ENCODE results near the gene MET.

MET gene

DNA sequence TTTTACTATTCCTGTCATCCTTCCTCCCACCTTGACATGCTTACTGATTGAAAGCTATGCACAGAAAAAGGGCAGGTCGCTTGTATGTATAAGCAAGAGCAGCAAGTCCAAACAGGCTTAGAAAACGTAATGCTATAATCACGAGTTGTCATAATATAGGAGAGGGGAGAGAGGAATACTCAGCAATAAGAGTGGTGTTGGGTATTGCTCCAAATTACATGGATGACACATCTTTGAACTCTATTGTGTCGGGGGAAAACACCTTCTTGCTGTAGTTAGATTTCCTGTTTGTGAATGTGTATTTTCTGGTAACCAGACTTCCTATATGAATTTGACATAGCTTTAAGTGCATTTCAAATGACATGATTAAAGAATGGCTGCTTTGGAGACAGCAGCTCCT is 7.5 kb downstream of the MET start:
- WGBS, 2 experiments (ENCODE audit: insufficient coverage in 2 of 2) = 82 to 100% methylated on average over 3 of the region's 4 CpGs

GRCh38 chr7:116683786-116684185 is 11.8 kb downstream of the MET start:
- 94 to 100% methylated on average over 4 of the region's 4 CpGs for WGBS, 2 experiments (ENCODE audit: insufficient coverage in 2 of 2)
- Histone ChIP-seq H3K27ac (ENCODE audit: low read depth, low read length, severe bottlenecking) (no peak overlapping the region), H3K9me3 (ENCODE audit: control insufficient read depth, low read length) (no peaks in the 10 kb centered on the region), H3K36me3 (ENCODE audit: control insufficient read depth, insufficient read depth, low read length) (no peaks in the 10 kb centered on the region), H3K4me1 (ENCODE audit: control insufficient read depth, insufficient read depth, low read length, poor library complexity, severe bottlenecking) (peaks cover 4% of the 10 kb centered on the region), H3K4me3 (ENCODE audit: extremely low read depth, insufficient read depth, low read length, poor library complexity, severe bottlenecking) (no peak overlapping the region)

More for the DNA sequence above, 7.5 kb downstream of the MET start:
- Histone ChIP-seq H3K36me3 (ENCODE audit: control insufficient read depth, insufficient read depth, low read length) (no peaks in the 10 kb centered on the region), H3K4me3 (ENCODE audit: extremely low read depth, insufficient read depth, low read length, poor library complexity, severe bottlenecking) (no peak overlapping the region), H3K4me1 (ENCODE audit: control insufficient read depth, insufficient read depth, low read length, poor library complexity, severe bottlenecking) (no peaks in the 10 kb centered on the region), H3K27ac (ENCODE audit: low read depth, low read length, severe bottlenecking) (no peak overlapping the region), H3K9me3 (ENCODE audit: control insufficient read depth, low read length) (no peaks in the 10 kb centered on the region)

- peaks cover 4% of the 10 kb centered on the region for H3K4me1 ChIP-seq (ENCODE audit: control insufficient read depth, insufficient read depth, low read length, poor library complexity, severe bottlenecking)
- no peak overlapping the region for H3K27ac ChIP-seq (ENCODE audit: low read depth, low read length, severe bottlenecking)
- H3K9me3 ChIP-seq (ENCODE audit: control insufficient read depth, low read length) = no peaks in the 10 kb centered on the region
- H3K36me3 ChIP-seq (ENCODE audit: control insufficient read depth, insufficient read depth, low read length) = no peaks in the 10 kb centered on the region
- 73 to 92% methylated on average over 3 of the region's 3 CpGs for WGBS, 2 experiments (ENCODE audit: insufficient coverage in 2 of 2)
- no peak overlapping the region for H3K4me3 ChIP-seq (ENCODE audit: extremely low read depth, insufficient read depth, low read length, poor library complexity, severe bottlenecking)
Observed at GRCh38 chr7:116686033-116686432, 14.0 kb downstream of the MET start.

DNA sequence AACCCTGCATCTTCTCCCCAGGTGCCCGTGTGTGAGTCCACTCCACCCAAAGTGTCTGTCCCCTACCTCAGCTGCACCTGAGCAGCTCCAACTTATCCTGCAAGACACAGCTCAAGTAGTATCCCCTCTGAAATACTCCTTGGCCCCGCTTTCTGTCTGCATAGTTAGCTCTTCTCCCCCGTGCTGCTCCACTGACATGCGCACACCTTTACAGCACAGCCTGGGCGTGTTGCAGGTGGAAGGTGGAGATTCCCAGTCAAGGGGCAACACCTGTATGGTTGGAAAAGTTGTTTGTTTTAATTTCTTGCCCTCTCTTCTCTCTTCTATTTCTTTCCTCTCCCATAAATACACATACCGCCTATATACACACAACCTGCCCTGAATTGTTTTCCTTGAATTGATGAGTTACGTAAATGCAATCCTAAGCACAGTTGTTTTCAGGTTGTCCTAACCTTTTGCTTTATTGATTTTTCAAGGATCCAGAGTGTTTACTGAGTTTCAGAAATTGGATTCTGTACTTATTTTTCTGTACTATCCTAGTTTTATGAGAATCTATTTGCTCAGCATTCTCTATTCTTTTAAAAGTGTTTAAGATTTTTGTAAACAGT is 14.9 kb downstream of the MET start:
- Histone ChIP-seq H3K36me3 (ENCODE audit: control insufficient read depth, insufficient read depth, low read length) (no peaks in the 10 kb centered on the region), H3K4me1 (ENCODE audit: control insufficient read depth, insufficient read depth, low read length, poor library complexity, severe bottlenecking) (peaks cover 4% of the 10 kb centered on the region), H3K4me3 (ENCODE audit: extremely low read depth, insufficient read depth, low read length, poor library complexity, severe bottlenecking) (no peak overlapping the region), H3K27ac (ENCODE audit: low read depth, low read length, severe bottlenecking) (no peak overlapping the region), H3K9me3 (ENCODE audit: control insufficient read depth, low read length) (no peaks in the 10 kb centered on the region)
- WGBS, 2 experiments (ENCODE audit: insufficient coverage in 2 of 2) = 93 to 95% methylated on average over 3 to 4 of the region's 7 CpGs

DNA sequence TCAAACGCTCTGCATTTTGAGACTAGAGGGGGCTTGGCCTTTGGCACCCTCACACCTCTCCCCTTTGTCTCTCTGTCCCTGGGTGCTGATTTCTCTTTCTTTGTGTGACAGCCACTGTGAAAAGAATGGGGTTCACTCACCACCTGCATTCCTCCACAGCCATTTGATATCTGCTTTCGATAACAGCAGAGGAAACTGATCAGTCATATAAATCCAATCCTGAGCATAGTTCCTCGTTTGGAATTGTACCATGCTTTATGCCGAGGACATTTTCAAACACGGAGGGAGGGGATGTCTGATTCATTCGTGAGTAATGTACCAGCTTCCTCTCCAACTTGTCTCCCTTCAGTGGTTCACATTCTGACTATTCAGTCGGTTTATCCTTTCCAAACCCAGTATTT is 15.8 kb downstream of the MET start:
- no peak overlapping the region for H3K27ac ChIP-seq (ENCODE audit: low read depth, low read length, severe bottlenecking)
- H3K4me1 ChIP-seq (ENCODE audit: control insufficient read depth, insufficient read depth, low read length, poor library complexity, severe bottlenecking) = peaks cover 4% of the 10 kb centered on the region
- WGBS, 2 experiments (ENCODE audit: insufficient coverage in 2 of 2) = 0 to 45% methylated on average over 1 to 5 of the region's 7 CpGs
- H3K9me3 ChIP-seq (ENCODE audit: control insufficient read depth, low read length) = no peaks in the 10 kb centered on the region
- H3K36me3 ChIP-seq (ENCODE audit: control insufficient read depth, insufficient read depth, low read length) = no peaks in the 10 kb centered on the region
- no peak overlapping the region for H3K4me3 ChIP-seq (ENCODE audit: extremely low read depth, insufficient read depth, low read length, poor library complexity, severe bottlenecking)

- no peaks in the 10 kb centered on the region for H3K36me3 ChIP-seq (ENCODE audit: control insufficient read depth, insufficient read depth, low read length)
- H3K4me1 ChIP-seq (ENCODE audit: control insufficient read depth, insufficient read depth, low read length, poor library complexity, severe bottlenecking) = peaks cover 4% of the 10 kb centered on the region
- WGBS, 2 experiments (ENCODE audit: insufficient coverage in 2 of 2) = 85 to 100% methylated on average over 1 to 2 of the region's 4 CpGs
- H3K27ac ChIP-seq (ENCODE audit: low read depth, low read length, severe bottlenecking) = no peak overlapping the region
- no peak overlapping the region for H3K4me3 ChIP-seq (ENCODE audit: extremely low read depth, insufficient read depth, low read length, poor library complexity, severe bottlenecking)
- H3K9me3 ChIP-seq (ENCODE audit: control insufficient read depth, low read length) = no peaks in the 10 kb centered on the region
Observed at GRCh38 chr7:116689790-116690259, 17.8 kb downstream of the MET start.

DNA sequence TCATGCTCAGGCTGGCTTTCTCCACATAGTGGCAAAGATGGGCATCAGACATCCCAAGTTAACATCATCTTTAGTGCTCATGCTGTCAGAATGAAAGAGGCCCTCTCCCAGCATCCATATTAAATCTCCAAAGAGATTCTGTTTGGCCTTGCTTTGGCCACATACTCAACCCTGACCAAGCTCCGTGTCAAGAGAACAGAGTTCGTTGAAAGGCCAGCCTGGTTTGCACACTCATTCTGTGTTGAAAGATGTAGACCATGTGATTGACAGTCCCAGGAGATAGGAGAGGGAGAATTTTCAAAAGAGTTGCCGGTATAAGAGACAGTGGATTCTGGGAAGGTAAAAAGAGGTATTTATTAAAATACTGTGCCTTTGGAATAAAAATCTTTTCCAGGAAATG is 19.7 kb downstream of the MET start:
- Histone ChIP-seq H3K27ac (ENCODE audit: low read depth, low read length, severe bottlenecking) (no peak overlapping the region), H3K4me3 (ENCODE audit: extremely low read depth, insufficient read depth, low read length, poor library complexity, severe bottlenecking) (no peak overlapping the region), H3K36me3 (ENCODE audit: control insufficient read depth, insufficient read depth, low read length) (no peaks in the 10 kb centered on the region), H3K4me1 (ENCODE audit: control insufficient read depth, insufficient read depth, low read length, poor library complexity, severe bottlenecking) (peaks cover 4% of the 10 kb centered on the region), H3K9me3 (ENCODE audit: control insufficient read depth, low read length) (no peaks in the 10 kb centered on the region)
- WGBS, 2 experiments (ENCODE audit: insufficient coverage in 2 of 2) = 89 to 100% methylated on average over 2 to 3 of the region's 3 CpGs

- no peaks in the 10 kb centered on the region for H3K36me3 ChIP-seq (ENCODE audit: control insufficient read depth, insufficient read depth, low read length)
- no peak overlapping the region for H3K27ac ChIP-seq (ENCODE audit: low read depth, low read length, severe bottlenecking)
- no peak overlapping the region for H3K4me3 ChIP-seq (ENCODE audit: extremely low read depth, insufficient read depth, low read length, poor library complexity, severe bottlenecking)
- WGBS, 2 experiments (ENCODE audit: insufficient coverage in 2 of 2) = 80 to 92% methylated on average over 2 of the region's 5 CpGs
- no peaks in the 10 kb centered on the region for H3K9me3 ChIP-seq (ENCODE audit: control insufficient read depth, low read length)
- peaks cover 4% of the 10 kb centered on the region for H3K4me1 ChIP-seq (ENCODE audit: control insufficient read depth, insufficient read depth, low read length, poor library complexity, severe bottlenecking)
Observed at GRCh38 chr7:116692401-116693308, 20.7 kb downstream of the MET start.

DNA sequence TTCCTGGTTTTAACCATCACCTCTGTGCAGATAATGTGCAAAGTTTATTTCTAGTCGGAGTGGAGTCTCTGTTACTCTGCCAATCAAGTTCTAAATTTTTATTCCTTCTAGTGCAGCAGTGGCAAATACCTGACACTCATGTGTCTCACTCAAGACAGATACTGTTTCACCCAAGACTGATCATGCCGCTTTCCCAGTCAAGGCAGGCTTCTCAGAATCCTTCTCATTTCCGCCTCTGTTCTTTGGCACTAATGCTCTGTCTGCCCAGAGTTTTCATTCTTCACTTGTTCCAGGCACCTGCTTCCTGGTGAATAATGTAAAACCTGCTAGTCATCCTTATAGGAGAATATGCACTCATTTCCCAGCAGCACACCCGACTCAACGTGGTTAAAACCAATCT is 24.7 kb downstream of the MET start:
- 70 to 100% methylated on average over 2 to 4 of the region's 5 CpGs for WGBS, 2 experiments (ENCODE audit: insufficient coverage in 2 of 2)

GRCh38 chr7:116697152-116697551 is 25.2 kb downstream of the MET start:
- Histone ChIP-seq H3K9me3 (ENCODE audit: control insufficient read depth, low read length) (no peaks in the 10 kb centered on the region), H3K4me3 (ENCODE audit: extremely low read depth, insufficient read depth, low read length, poor library complexity, severe bottlenecking) (no peak overlapping the region), H3K36me3 (ENCODE audit: control insufficient read depth, insufficient read depth, low read length) (no peaks in the 10 kb centered on the region), H3K27ac (ENCODE audit: low read depth, low read length, severe bottlenecking) (no peak overlapping the region), H3K4me1 (ENCODE audit: control insufficient read depth, insufficient read depth, low read length, poor library complexity, severe bottlenecking) (no peaks in the 10 kb centered on the region)
- no CpG with 5 or more reads among the region's 1 CpG for WGBS, 2 experiments (ENCODE audit: insufficient coverage in 2 of 2)

More for the DNA sequence above, 24.7 kb downstream of the MET start:
- Histone ChIP-seq H3K27ac (ENCODE audit: low read depth, low read length, severe bottlenecking) (no peak overlapping the region), H3K9me3 (ENCODE audit: control insufficient read depth, low read length) (no peaks in the 10 kb centered on the region), H3K4me1 (ENCODE audit: control insufficient read depth, insufficient read depth, low read length, poor library complexity, severe bottlenecking) (no peaks in the 10 kb centered on the region), H3K4me3 (ENCODE audit: extremely low read depth, insufficient read depth, low read length, poor library complexity, severe bottlenecking) (no peak overlapping the region), H3K36me3 (ENCODE audit: control insufficient read depth, insufficient read depth, low read length) (no peaks in the 10 kb centered on the region)

- no CpG with 5 or more reads among the region's 1 CpG for WGBS, 2 experiments (ENCODE audit: insufficient coverage in 2 of 2)
- Histone ChIP-seq H3K4me3 (ENCODE audit: extremely low read depth, insufficient read depth, low read length, poor library complexity, severe bottlenecking) (no peak overlapping the region), H3K27ac (ENCODE audit: low read depth, low read length, severe bottlenecking) (no peak overlapping the region), H3K36me3 (ENCODE audit: control insufficient read depth, insufficient read depth, low read length) (no peaks in the 10 kb centered on the region), H3K4me1 (ENCODE audit: control insufficient read depth, insufficient read depth, low read length, poor library complexity, severe bottlenecking) (no peaks in the 10 kb centered on the region), H3K9me3 (ENCODE audit: control insufficient read depth, low read length) (no peaks in the 10 kb centered on the region)
Observed at GRCh38 chr7:116697761-116698160, 25.8 kb downstream of the MET start.
